Sigmoid colon (tissue), 7 donors: ENCODE data around the gene OR2J3. TPM values are rescaled to one million over a fixed set of nuclear protein-coding genes. Genes with fewer than 3 reads are reported as not detected.

ENCODE experiments used
- DNase-seq: peaks from one replicate; pipeline ENCODE4 v3.0.0-alpha.2; 2019
- H3K27ac ChIP-seq, 4 donors: fragments of 200-600 bp; sonication (generic); one replicate each; pipeline ENCODE4 v1.5.1; 2016 to 2019; ENCODE audit warnings: mild to moderate bottlenecking in 1 of 4
- H3K27me3 ChIP-seq, 3 donors: fragments of 200-600 bp; sonication (generic); one replicate each; pipeline ENCODE4 v1.5.1; 2019; ENCODE audit warnings: mild to moderate bottlenecking in 1 of 3
- H3K36me3 ChIP-seq, 4 donors: fragments of 200-600 bp; sonication (generic); one replicate each; pipeline ENCODE4 v1.5.1; 2016 to 2019
- H3K4me1 ChIP-seq, 4 donors: fragments of 200-600 bp; sonication (generic); one replicate each; pipeline ENCODE4 v1.5.1; 2017 to 2019
- H3K4me3 ChIP-seq, 4 donors: fragments of 200-600 bp; sonication (generic); one replicate each; pipeline ENCODE4 v1.5.1; 2017 to 2019; ENCODE audit warnings: mild to moderate bottlenecking in 2 of 4, moderate library complexity in 1 of 4
- H3K9me3 ChIP-seq, 4 donors: fragments of 200-600 bp in 3 of 4; sonication (generic) in 3 of 4; one replicate each; pipeline versions ENCODE4 v1.5.1 to v1.6.1; 2013 to 2019
- EP300 ChIP-seq, 4 donors: sonication (generic); formaldehyde crosslinking; IDR thresholded peaks; one replicate each; pipeline ENCODE4 v1.6.1; 2017; ENCODE audit warnings: antibody characterized with exemption in 4 of 4
- POLR2A ChIP-seq, 2 donors: fragments of 450-650 bp; IDR thresholded peaks; one replicate each; pipeline ENCODE4 v1.6.1; 2016; ENCODE audit warnings: antibody characterized with exemption in 2 of 2, mild to moderate bottlenecking in 2 of 2, moderate library complexity in 2 of 2
- POLR2AphosphoS5 ChIP-seq, 4 donors: sonication (generic); formaldehyde crosslinking; IDR thresholded peaks; one replicate each; pipeline ENCODE4 v1.6.1; 2017; ENCODE audit warnings: antibody characterized with exemption in 4 of 4
- WGBS, 2 donors: extraction: QIAGEN DNeasy Blood & Tissue Kit; methylation state at CpG; one replicate each; pipeline ENCODE4 v1.1.7; 2013; 5-methylcytosine and 5-hydroxymethylcytosine counted together
- intact Hi-C: fragments of 100-400 bp; cut with DNase I; formaldehyde crosslinking; loops from one replicate; pipeline ENCODE4 v1.15.1; 2023
- polyA plus RNA-seq, 3 donors: library from polyadenylated mRNA; stranded (reverse); fragments of 200-250 nt; gene quantifications; one replicate each; pipeline ENCODE4 v1.2.3, GENCODE V29; 2013
- total RNA-seq, 4 donors: library from RNA; depleted of rRNA; stranded (reverse); fragments of >200 nt; gene quantifications; one replicate each; pipeline ENCODE4 v1.1.0, GENCODE V29; 2016
- TF ChIP-seq, protein P1 (sequence below), 4 experiments: fragments of 450-650 bp in 3 of 4; fragments of 200-600 bp in 1 of 4; IDR thresholded peaks; one replicate each; pipeline ENCODE4 v1.5.1; 2016 to 2019; ENCODE audit warnings: antibody characterized with exemption in 4 of 4, mild to moderate bottlenecking in 3 of 4, moderate library complexity in 2 of 4
- donor health status: healthy with polysubstance abuse.
- donor health status: Bipolar disorder and iron deficiency.
- donor health status: healthy.

Gene OR2J3
- total and polyA plus RNA-seq, 7 donors: not detected

DNA sequence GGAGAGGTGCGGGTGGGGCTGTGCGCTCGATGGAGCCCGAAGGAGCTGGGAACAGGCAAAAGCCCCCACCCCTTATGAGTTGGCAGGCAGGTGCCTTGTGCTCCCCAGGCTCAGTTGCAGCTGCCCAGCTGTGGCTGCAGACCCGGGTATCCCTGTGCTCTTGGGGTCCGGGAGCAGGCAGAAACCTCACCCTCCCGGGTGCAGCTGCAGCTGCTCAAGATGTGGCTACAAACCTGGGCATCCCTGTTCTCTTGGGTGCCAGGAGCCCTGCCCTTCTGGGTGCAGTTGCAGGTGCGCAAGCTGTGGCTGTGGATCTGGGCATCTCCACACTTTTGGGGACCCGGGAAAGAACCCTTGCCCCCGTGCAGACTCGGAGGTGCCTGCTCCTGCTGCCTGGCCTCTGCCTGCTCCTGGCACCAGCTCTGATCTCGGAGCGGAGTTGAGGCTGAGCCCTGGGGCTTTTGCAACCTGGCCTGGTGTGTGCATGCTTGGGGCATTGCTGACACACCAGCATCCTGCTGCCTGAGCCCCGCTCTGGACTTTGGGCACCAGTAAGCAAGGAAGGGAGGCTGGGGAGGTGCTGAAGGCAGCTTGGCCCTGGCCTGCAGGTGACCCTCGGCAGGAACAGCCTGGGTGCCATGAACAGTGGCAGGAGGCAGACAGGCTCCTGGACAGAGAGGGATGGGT lies 21.6 kb downstream of the OR2J3 start:
- intact Hi-C loops: no loop called here
- H3K4me1 ChIP-seq: no peaks in the 10 kb centered on the region
- H3K4me3 ChIP-seq: no peak overlapping the region
- no peak for DNase-seq
- no peaks in the 10 kb centered on the region for H3K36me3 ChIP-seq
- no peak overlapping the region for H3K27ac ChIP-seq
- no peaks in the 10 kb centered on the region for H3K27me3 ChIP-seq
- no peaks in the 10 kb centered on the region for H3K9me3 ChIP-seq
- TF ChIP-seq POLR2AphosphoS5 (IDR thresholded peaks at IDR 0.05) (no peak), POLR2A (IDR thresholded peaks at IDR 0.05) (no peak), EP300 (IDR thresholded peaks at IDR 0.05) (no peak)
- TF ChIP-seq, protein P1, sequence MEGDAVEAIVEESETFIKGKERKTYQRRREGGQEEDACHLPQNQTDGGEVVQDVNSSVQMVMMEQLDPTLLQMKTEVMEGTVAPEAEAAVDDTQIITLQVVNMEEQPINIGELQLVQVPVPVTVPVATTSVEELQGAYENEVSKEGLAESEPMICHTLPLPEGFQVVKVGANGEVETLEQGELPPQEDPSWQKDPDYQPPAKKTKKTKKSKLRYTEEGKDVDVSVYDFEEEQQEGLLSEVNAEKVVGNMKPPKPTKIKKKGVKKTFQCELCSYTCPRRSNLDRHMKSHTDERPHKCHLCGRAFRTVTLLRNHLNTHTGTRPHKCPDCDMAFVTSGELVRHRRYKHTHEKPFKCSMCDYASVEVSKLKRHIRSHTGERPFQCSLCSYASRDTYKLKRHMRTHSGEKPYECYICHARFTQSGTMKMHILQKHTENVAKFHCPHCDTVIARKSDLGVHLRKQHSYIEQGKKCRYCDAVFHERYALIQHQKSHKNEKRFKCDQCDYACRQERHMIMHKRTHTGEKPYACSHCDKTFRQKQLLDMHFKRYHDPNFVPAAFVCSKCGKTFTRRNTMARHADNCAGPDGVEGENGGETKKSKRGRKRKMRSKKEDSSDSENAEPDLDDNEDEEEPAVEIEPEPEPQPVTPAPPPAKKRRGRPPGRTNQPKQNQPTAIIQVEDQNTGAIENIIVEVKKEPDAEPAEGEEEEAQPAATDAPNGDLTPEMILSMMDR (IDR thresholded peaks at IDR 0.05): no peak
- WGBS, 2 donors: 78 to 79% methylated on average over 15 of the region's 15 CpGs

DNA sequence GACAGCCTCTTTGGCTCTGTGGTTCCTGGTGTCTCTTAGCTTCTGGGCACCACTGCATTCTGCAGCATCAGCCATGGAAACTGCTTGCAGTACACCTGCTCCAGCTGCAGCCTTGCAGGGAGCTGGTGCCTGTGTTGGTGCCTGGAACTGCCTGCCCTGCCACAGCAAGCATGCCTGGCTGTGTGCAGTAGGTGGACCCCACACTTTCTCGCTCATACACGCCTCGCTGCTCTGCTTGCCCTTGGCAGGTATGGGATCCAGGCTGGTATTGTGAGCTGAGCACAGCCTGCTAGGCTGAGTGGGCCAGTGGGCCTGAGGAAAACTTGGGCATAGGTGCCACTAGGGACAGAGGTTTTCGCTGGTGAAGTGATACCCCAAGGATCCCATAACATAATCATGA lies 22.8 kb downstream of the OR2J3 start:
- no peaks in the 10 kb centered on the region for H3K4me1 ChIP-seq
- H3K9me3 ChIP-seq: no peaks in the 10 kb centered on the region
- no peak overlapping the region for H3K4me3 ChIP-seq
- intact Hi-C loops: no loop called here
- no peaks in the 10 kb centered on the region for H3K36me3 ChIP-seq
- H3K27ac ChIP-seq: no peak overlapping the region
- DNase-seq: no peak
- H3K27me3 ChIP-seq: no peaks in the 10 kb centered on the region
- WGBS, 2 donors: 87 to 88% methylated on average over 4 of the region's 4 CpGs
- TF ChIP-seq POLR2A (IDR thresholded peaks at IDR 0.05) (no peak), EP300 (IDR thresholded peaks at IDR 0.05) (no peak), POLR2AphosphoS5 (IDR thresholded peaks at IDR 0.05) (no peak)
- TF ChIP-seq, protein P1 (IDR thresholded peaks at IDR 0.05): no peak

DNA sequence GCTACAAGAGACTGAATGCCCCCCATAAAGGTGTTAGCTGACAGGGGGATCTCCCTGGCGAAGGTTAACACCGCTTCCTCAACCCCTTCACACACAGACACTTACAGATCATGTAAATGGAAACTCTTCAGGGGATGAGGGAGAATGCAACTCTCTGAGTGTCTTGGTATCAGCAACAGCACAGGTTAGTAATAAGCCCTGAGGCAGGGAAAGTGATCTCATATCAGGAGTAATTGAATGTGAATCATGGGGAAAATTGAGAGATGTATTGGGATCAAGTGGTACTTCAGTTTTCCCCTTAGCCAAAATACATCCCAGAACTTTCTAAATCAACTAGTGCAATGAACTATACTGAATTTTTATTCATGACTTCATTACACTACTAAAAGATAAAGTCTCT lies 23.8 kb downstream of the OR2J3 start:
- no peak overlapping the region for H3K27ac ChIP-seq
- WGBS, 2 donors: 73 to 86% methylated on average over 2 of the region's 2 CpGs
- H3K27me3 ChIP-seq: no peaks in the 10 kb centered on the region
- no peaks in the 10 kb centered on the region for H3K4me1 ChIP-seq
- H3K36me3 ChIP-seq: no peaks in the 10 kb centered on the region
- intact Hi-C loops: no loop called here
- TF ChIP-seq, protein P1 (IDR thresholded peaks at IDR 0.05): no peak
- no peak for TF ChIP-seq EP300 (IDR thresholded peaks at IDR 0.05)
- no peak for TF ChIP-seq POLR2AphosphoS5 (IDR thresholded peaks at IDR 0.05)
- TF ChIP-seq POLR2A (IDR thresholded peaks at IDR 0.05): no peak
- no peaks in the 10 kb centered on the region for H3K9me3 ChIP-seq
- no peak for DNase-seq
- H3K4me3 ChIP-seq: no peak overlapping the region

DNA sequence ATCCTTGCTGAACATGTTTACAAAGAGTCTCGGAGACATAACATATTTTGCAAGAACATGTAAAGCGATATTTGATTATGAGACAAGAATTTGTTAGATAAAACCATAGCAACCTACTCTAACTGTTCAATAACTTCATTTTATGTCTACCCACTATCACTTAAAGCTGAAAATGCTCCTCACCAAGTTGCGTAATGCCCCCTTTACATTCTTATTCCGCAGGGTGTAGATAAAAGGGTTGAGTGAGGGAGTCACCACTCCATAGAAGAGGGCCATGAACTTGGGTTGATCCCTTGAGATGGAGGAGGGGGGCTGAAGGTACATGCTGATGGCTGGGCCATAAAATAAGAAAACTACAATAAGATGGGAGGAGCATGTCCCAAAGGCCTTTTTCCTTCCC lies 29.9 kb downstream of the OR2J3 start:
- no peaks in the 10 kb centered on the region for H3K36me3 ChIP-seq
- H3K9me3 ChIP-seq: no peaks in the 10 kb centered on the region
- no peak for DNase-seq
- intact Hi-C loops: no loop called here
- H3K27me3 ChIP-seq: no peaks in the 10 kb centered on the region
- H3K27ac ChIP-seq: no peak overlapping the region
- H3K4me3 ChIP-seq: no peak overlapping the region
- WGBS, 2 donors: 89 to 90% methylated on average over 4 of the region's 4 CpGs
- H3K4me1 ChIP-seq: no peaks in the 10 kb centered on the region
- TF ChIP-seq, protein P1 (IDR thresholded peaks at IDR 0.05): no peak
- TF ChIP-seq EP300 (IDR thresholded peaks at IDR 0.05): no peak
- TF ChIP-seq POLR2AphosphoS5 (IDR thresholded peaks at IDR 0.05): no peak
- no peak for TF ChIP-seq POLR2A (IDR thresholded peaks at IDR 0.05)

DNA sequence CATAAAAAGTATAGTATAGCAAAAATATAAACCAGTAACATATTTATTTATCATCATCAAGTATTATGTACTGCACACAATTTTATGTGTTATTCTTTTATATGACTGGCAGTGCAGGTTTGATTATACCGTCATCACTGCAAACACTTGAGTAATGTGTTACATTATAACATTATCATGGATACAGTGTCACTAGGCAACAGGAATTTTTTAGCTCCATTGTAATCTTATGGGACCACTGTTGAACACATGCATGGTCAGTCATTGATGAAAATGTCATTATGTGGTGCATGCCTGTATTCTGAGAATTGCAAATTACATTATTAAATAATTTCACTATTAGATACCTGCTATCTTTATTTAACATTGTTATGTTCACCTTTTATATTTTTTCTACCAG lies 33.7 kb downstream of the OR2J3 start:
- intact Hi-C loops: no loop called here

More for the DNA sequence above, 33.7 kb downstream of the OR2J3 start:
- Histone ChIP-seq H3K9me3 (no peaks in the 10 kb centered on the region), H3K27me3 (no peaks in the 10 kb centered on the region), H3K4me3 (no peak overlapping the region), H3K27ac (no peak overlapping the region), H3K4me1 (no peaks in the 10 kb centered on the region), H3K36me3 (no peaks in the 10 kb centered on the region)
- DNase-seq: no peak
- TF ChIP-seq POLR2A (IDR thresholded peaks at IDR 0.05): no peak
- no peak for TF ChIP-seq POLR2AphosphoS5 (IDR thresholded peaks at IDR 0.05)
- TF ChIP-seq, protein P1 (IDR thresholded peaks at IDR 0.05): no peak
- no peak for TF ChIP-seq EP300 (IDR thresholded peaks at IDR 0.05)
- WGBS, 2 donors: 78 to 93% methylated on average over 1 of the region's 1 CpG
